KMS-11 (cell line): ENCODE results near the gene TIPIN.
"Not testable (repeated sequence)": the region's sequence is repeated elsewhere in the genome, so short reads cannot be mapped to it uniquely, and the experiment has no call there.

Source experiments
- H2AFZ ChIP-seq: fragments of 200-600 bp; sonication (generic); 2 replicates; pipeline ENCODE4 v1.6.1; 2016; ENCODE audit warnings: antibody characterized with exemption, mixed run types, low read depth
- H3K27ac ChIP-seq: fragments of 200-600 bp; sonication (generic); 2 replicates; pipeline ENCODE4 v1.6.1; 2016; ENCODE audit warnings: mild to moderate bottlenecking, mixed run types
- H3K27me3 ChIP-seq: fragments of 200-600 bp; sonication (generic); 2 replicates; pipeline ENCODE4 v1.6.1; 2017; ENCODE audit warnings: mild to moderate bottlenecking, low read depth, mixed run types, moderate library complexity; ENCODE audit not compliant: insufficient read depth
- H3K36me3 ChIP-seq: fragments of 200-600 bp; sonication (generic); 2 replicates; pipeline ENCODE4 v1.6.1; 2017; ENCODE audit warnings: mild to moderate bottlenecking, mixed run types; ENCODE audit not compliant: insufficient read depth
- H3K4me1 ChIP-seq: fragments of 200-600 bp; sonication (generic); 2 replicates; pipeline ENCODE4 v1.6.1; 2016; ENCODE audit warnings: mild to moderate bottlenecking, low read depth, mixed run types; ENCODE audit not compliant: poor library complexity, severe bottlenecking
- H3K4me2 ChIP-seq: fragments of 200-600 bp; sonication (generic); 2 replicates; pipeline ENCODE4 v1.7.0; 2016; ENCODE audit warnings: mild to moderate bottlenecking, mixed run types
- H3K4me3 ChIP-seq: fragments of 200-600 bp; sonication (generic); IDR thresholded peaks from 2 replicates; pipeline ENCODE4 v1.6.1; 2017; ENCODE audit warnings: low read depth, low read length, mixed read lengths; ENCODE audit not compliant: insufficient read depth
- H3K79me2 ChIP-seq: fragments of 200-600 bp; sonication (generic); 2 replicates; pipeline ENCODE4 v1.6.1; 2016; ENCODE audit warnings: low read depth, mixed run types; ENCODE audit not compliant: insufficient read depth
- H3K9ac ChIP-seq: fragments of 200-600 bp; sonication (generic); 2 replicates; pipeline ENCODE4 v1.6.1; 2016; ENCODE audit warnings: mild to moderate bottlenecking, mixed run types
- H4K20me1 ChIP-seq: fragments of 200-600 bp; sonication (generic); 2 replicates; pipeline ENCODE4 v1.6.1; 2016; ENCODE audit warnings: mild to moderate bottlenecking, mixed run types; ENCODE audit not compliant: insufficient read depth
- CTCF ChIP-seq: fragments of 200-600 bp; sonication (generic); conservative IDR thresholded peaks from 2 replicates; pipeline ENCODE4 v1.6.1; 2017; ENCODE audit warnings: low read depth, mild to moderate bottlenecking, antibody characterized with exemption, low read length, moderate library complexity, mixed read lengths

TIPIN gene

DNA sequence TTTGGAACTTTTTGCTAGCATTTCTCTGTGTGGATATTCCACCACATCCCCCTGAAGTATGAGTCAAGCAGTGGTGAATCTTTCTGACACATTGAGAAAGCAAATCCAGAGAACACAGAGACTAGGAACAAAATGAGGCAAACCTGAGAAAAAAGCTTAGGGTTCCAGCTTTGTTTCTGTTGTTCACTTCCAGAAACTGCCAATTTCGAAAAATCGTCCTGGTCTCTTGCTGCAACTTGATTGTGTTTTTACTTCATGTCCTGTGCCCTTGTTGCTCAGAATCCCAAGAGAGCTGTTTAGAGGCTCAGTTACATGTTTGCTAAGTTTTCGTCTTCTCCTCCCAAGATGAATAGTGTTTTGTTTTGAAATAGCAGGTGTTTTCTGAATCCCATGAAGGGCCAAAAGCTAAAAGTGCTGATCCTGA lies 43.9 kb upstream of the TIPIN start:
- H3K79me2 ChIP-seq = peaks cover 44% of the 10 kb centered on the region; the same call in 1 of the 2 replicates

GRCh38 chr15:66399276-66399675 lies 42.8 kb upstream of the TIPIN start:
- peaks cover 34% of the 10 kb centered on the region for H3K4me1 ChIP-seq
- H2AFZ ChIP-seq = no peak overlapping the region
- H3K4me2 ChIP-seq = no peak overlapping the region
- no peak overlapping the region for H3K4me3 ChIP-seq
- no peak overlapping the region for H3K27ac ChIP-seq
- 0 out of 2 replicates have a peak, but pooled peaks cover 6% of the 10 kb centered on the region for H4K20me1 ChIP-seq
- H3K79me2 ChIP-seq = peaks cover 46% of the 10 kb centered on the region; the same call in 1 of the 2 replicates
- TF ChIP-seq CTCF = no peak
- H3K27me3 ChIP-seq = no peaks in the 10 kb centered on the region
- H3K36me3 ChIP-seq = no peaks in the 10 kb centered on the region
- H3K9ac ChIP-seq = no peak overlapping the region

More for the DNA sequence above, 43.9 kb upstream of the TIPIN start:
- no peak overlapping the region for H3K9ac ChIP-seq
- TF ChIP-seq CTCF = no peak
- no peak overlapping the region for H2AFZ ChIP-seq
- no peak overlapping the region for H3K4me2 ChIP-seq
- 0 out of 2 replicates have a peak, but pooled peaks cover 6% of the 10 kb centered on the region for H4K20me1 ChIP-seq
- H3K4me3 ChIP-seq = no peak overlapping the region
- H3K27me3 ChIP-seq = no peaks in the 10 kb centered on the region
- H3K27ac ChIP-seq = no peak overlapping the region
- no peaks in the 10 kb centered on the region for H3K36me3 ChIP-seq
- peaks cover 25% of the 10 kb centered on the region for H3K4me1 ChIP-seq

DNA sequence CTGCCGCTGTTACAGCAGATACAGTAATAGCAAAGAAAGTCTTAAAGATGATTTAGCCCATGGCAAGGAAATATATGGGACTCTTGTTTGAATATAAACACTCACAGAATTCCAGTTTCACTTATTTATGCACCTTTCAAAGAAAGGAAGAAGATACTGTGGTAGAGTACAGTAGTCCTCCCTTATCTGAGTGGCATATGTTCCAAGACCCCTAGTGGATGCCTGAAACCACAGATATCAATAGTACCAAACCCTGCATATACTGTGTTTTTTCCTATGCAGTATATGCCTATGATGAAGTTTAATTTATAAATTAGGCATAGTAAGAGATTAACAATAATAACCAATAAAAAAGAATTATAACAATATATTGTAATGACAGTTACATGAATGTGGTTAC lies 38.4 kb upstream of the TIPIN start:
- Histone ChIP-seq H3K9ac (no peak overlapping the region), H3K4me3 (no peak overlapping the region), H4K20me1 (no peaks in the 10 kb centered on the region), H3K79me2 (peaks cover 64% of the 10 kb centered on the region; the same call in 1 of the 2 replicates), H3K27me3 (no peaks in the 10 kb centered on the region), H3K4me2 (no peak overlapping the region), H3K27ac (no peak overlapping the region), H3K36me3 (no peaks in the 10 kb centered on the region), H3K4me1 (peaks cover 35% of the 10 kb centered on the region), H2AFZ (no peak overlapping the region)
- TF ChIP-seq CTCF = no peak

DNA sequence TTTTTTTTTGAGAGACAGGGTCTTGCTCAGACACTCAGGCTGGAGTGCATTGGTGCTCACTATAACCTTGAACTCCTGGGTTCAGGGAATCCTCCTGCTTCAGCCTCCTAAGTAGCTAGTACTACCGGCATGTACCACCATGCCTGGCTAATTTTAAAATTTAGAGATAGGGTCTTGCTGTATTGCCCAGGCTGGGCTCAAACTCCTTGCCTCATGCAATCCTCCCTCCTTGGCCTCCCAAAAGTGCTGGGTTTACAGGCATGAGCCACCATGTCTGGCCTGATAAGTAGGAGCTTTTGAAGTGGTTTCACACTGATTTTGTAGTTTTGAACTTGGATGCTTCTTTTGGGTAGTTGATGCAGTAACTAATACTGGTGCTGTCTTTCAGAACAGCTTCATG lies 38.0 kb upstream of the TIPIN start:
- Histone ChIP-seq H4K20me1 (no peaks in the 10 kb centered on the region), H3K4me3 (no peak overlapping the region), H3K27me3 (no peaks in the 10 kb centered on the region), H2AFZ (no peak overlapping the region), H3K9ac (no peak overlapping the region), H3K4me2 (no peak overlapping the region), H3K36me3 (no peaks in the 10 kb centered on the region), H3K79me2 (peaks cover 67% of the 10 kb centered on the region; the same call in 1 of the 2 replicates), H3K27ac (no peak overlapping the region), H3K4me1 (peaks cover 40% of the 10 kb centered on the region)
- no peak for TF ChIP-seq CTCF

GRCh38 chr15:66393037-66393436 lies 36.6 kb upstream of the TIPIN start:
- H4K20me1 ChIP-seq, H2AFZ ChIP-seq, H3K27ac ChIP-seq, H3K4me2 ChIP-seq, H3K27me3 ChIP-seq, H3K9ac ChIP-seq, H3K36me3 ChIP-seq, H3K4me3 ChIP-seq: not testable (repeated sequence)
- Histone ChIP-seq H3K79me2 (peaks cover 81% of the 10 kb centered on the region), H3K4me1 (peaks cover 54% of the 10 kb centered on the region)
